AG10803 (cell line): ENCODE results near the gene HTN3.
"Not testable (repeated sequence)": the region's sequence is repeated elsewhere in the genome, so short reads cannot be mapped to it uniquely, and the experiment has no call there.

Experiments
- DNase-seq: peaks from one replicate; pipeline ENCODE4 v3.0.0; 2010; ENCODE audit warnings: low read depth
- H3K4me3 ChIP-seq: 2 replicates; pipeline ENCODE4 v1.5.1; 2011; ENCODE audit warnings: mild to moderate bottlenecking, low read length, control low read depth
- TF ChIP-seq, protein P1 (sequence below): conservative IDR thresholded peaks from 2 replicates; pipeline ENCODE4 v1.5.1; 2011; ENCODE audit warnings: mild to moderate bottlenecking, low read length, control low read depth, inconsistent platforms

The HTN3 gene

DNA sequence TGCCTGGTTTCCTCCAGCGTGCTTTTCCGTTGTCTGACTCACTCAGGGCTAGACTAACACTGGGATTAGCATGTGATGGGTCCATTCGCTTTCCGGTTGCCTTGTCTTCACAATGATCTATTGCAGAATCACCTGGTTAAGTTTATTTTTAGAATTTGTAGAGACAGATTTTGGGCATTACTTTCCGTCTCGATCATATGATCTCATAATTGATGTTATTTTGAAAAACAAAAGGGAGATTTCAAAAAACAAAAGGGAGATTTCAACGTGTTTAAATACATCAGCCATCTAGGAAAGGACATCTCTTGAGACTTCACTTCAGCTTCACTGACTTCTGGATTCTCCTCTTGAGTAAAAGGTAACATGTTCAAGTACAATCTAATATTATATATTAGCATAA, at the start of gene HTN3:
HTN3 (plus strand) TSS at position 301 of the 400 bp plus-strand sequence. CDS start 2,282 bp downstream, outside the sequence.
- not testable (repeated sequence) for DNase-seq, H3K4me3 ChIP-seq

DNA sequence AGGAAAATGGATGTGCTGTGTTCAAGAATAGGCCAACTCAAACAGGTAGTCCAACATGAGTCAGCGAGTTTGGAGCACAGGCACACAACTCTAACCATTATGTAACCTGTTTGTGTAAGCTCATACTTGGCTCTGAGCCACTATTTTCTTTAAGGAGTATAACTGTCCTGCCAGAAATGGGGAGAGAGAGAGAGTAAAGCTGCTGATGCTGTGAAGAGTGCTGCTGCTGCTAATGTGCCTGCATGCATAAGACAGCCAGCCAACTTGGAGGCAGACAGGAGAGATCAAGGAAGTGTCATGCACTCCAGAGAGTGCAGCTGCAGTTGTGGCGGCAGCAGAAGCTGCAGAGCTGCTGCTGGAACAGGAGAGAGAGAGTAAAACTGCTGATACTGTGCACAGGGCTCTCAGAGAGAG, 44.2 kb upstream of the HTN3 start:
- H3K4me3 ChIP-seq: no peak overlapping the region
- no peak for DNase-seq
- TF ChIP-seq, protein P1, sequence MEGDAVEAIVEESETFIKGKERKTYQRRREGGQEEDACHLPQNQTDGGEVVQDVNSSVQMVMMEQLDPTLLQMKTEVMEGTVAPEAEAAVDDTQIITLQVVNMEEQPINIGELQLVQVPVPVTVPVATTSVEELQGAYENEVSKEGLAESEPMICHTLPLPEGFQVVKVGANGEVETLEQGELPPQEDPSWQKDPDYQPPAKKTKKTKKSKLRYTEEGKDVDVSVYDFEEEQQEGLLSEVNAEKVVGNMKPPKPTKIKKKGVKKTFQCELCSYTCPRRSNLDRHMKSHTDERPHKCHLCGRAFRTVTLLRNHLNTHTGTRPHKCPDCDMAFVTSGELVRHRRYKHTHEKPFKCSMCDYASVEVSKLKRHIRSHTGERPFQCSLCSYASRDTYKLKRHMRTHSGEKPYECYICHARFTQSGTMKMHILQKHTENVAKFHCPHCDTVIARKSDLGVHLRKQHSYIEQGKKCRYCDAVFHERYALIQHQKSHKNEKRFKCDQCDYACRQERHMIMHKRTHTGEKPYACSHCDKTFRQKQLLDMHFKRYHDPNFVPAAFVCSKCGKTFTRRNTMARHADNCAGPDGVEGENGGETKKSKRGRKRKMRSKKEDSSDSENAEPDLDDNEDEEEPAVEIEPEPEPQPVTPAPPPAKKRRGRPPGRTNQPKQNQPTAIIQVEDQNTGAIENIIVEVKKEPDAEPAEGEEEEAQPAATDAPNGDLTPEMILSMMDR: no peak

DNA sequence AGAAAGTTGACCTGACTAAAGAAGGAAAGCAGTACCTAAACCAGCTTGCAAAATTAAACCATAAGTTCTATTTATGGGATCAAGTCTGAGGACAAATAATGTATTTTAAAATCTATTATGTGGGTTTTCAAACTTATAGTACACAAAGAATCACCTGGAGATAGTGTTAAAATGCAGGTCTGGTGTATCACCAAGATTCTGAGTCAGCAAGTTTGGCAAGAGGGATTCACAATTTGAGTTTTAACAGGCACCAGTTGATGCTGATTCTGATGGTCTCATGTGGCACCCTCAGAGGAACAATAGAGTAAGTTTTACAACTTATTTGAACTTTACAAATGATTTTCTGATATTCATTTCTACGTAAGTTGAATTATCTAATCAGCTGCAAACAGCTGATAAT, 41.6 kb upstream of the HTN3 start:
- DNase-seq: no peak
- TF ChIP-seq, protein P1: no peak

DNA sequence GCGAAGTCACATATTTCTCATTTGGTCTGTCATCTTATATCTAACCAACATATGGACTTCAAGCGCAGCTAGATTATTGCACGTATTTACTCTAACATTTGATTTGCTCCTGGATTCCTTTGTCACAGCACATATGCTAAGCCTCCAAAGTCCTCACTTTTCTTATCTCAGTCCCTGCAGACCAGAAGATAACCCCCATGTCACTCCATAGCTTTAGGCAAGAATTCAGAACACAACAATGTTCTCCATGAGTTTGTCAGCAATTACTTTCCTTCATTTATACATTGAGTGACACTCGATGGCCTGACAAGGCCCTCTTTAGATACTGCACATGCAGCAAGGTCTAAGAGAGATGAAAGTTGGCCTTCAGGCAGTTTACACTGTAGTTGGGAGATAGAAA, 37.2 kb upstream of the HTN3 start:
- TF ChIP-seq, protein P1: no peak
- DNase-seq: no peak
- H3K4me3 ChIP-seq: no peak overlapping the region

More for the DNA sequence above, 41.6 kb upstream of the HTN3 start:
- no peak overlapping the region for H3K4me3 ChIP-seq

DNA sequence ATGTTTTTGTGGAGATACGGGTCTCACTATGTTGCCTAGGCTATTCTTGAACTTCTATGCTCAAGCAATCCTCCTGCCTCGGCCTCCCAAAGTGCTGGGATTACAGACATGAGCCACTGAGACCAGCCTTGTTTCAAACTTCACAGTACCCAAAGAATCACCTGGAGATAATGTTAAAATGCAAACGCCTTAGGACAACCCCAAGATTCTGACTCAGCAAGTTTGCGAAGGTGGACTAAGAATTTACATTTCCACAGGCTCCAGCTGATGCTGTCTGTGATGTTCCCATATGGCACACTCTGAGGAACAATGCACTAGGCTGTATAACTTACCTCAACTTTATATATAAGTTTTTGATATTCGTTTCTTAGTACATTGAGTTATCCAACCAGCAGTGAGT, 33.5 kb upstream of the HTN3 start:
- TF ChIP-seq, protein P1: no peak
- no peak overlapping the region for H3K4me3 ChIP-seq
- no peak for DNase-seq

DNA sequence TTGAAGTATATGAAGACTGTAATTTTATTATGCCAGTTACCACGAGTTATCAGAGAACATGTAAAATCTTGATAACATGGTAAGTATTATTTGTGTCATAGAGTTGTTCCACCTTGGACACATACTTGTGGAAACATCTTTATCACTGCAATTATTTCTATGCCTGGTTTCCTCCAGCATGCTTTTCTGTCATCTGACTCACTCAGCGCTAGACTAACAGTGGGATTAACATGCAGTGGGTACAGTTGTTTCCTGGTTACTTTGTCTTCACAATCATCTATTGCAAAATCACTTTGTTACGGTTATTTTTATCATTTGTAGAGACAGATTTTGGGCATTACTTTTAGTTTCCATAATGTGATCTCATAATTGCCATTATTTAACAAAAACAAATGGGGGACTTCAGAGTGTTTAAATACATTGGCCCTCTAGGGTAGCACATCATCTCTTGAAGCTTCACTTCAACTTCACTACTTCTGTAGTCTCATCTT, 32.7 kb upstream of the HTN3 start, which contains the start of gene STATH:
STATH (plus strand) TSS at position 441 of the 491 bp plus-strand sequence. CDS start 2,472 bp downstream, outside the sequence.
- TF ChIP-seq, protein P1: no peak
- H3K4me3 ChIP-seq: no peak within 1 kb of the TSS
- no peak for DNase-seq

DNA sequence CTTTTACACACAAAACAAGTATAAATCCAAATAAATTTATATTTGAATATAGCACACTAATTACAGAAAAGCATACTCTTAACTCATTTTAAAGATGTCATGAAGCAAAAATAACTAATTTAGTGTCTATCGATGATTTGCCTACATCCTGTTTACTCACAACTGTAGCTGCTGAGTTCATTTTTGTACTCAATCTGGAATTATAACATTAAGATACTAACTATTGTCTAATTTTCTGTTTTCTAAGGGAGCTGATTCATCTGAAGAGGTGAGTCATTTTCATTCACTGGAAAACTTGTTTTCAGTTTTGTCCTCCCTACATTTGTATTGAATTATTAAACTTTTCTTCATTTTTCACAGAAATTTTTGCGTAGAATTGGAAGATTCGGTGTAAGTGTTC, 28.8 kb upstream of the HTN3 start:
- DNase-seq: no peak
- TF ChIP-seq, protein P1: no peak
- H3K4me3 ChIP-seq: no peak overlapping the region

DNA sequence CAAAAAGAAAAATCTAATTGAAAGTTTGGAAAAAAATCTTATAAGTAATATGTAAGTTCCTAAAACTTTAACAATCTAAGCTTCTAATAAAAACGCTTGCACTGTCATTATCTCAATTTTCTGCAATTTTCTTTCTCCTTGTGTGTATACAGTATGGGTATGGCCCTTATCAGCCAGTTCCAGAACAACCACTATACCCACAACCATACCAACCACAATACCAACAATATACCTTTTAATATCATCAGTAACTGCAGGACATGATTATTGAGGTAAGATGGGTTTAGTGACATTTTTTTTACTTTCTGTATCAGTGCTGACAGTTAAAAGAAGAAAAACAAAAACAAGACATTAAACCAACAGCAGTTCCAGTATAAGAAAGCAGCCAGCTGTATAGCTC, 27.5 kb upstream of the HTN3 start:
- no peak overlapping the region for H3K4me3 ChIP-seq
- no peak for DNase-seq
- TF ChIP-seq, protein P1: no peak
